ENCODE results near the gene RBM19.

The RBM19 gene

GRCh38 chr12:113818283-113818682 lies 147.8 kb downstream of the RBM19 start:
- TF ChIP-seq, protein P1, sequence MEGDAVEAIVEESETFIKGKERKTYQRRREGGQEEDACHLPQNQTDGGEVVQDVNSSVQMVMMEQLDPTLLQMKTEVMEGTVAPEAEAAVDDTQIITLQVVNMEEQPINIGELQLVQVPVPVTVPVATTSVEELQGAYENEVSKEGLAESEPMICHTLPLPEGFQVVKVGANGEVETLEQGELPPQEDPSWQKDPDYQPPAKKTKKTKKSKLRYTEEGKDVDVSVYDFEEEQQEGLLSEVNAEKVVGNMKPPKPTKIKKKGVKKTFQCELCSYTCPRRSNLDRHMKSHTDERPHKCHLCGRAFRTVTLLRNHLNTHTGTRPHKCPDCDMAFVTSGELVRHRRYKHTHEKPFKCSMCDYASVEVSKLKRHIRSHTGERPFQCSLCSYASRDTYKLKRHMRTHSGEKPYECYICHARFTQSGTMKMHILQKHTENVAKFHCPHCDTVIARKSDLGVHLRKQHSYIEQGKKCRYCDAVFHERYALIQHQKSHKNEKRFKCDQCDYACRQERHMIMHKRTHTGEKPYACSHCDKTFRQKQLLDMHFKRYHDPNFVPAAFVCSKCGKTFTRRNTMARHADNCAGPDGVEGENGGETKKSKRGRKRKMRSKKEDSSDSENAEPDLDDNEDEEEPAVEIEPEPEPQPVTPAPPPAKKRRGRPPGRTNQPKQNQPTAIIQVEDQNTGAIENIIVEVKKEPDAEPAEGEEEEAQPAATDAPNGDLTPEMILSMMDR (IDR thresholded peaks at IDR 0.05): no peak

DNA sequence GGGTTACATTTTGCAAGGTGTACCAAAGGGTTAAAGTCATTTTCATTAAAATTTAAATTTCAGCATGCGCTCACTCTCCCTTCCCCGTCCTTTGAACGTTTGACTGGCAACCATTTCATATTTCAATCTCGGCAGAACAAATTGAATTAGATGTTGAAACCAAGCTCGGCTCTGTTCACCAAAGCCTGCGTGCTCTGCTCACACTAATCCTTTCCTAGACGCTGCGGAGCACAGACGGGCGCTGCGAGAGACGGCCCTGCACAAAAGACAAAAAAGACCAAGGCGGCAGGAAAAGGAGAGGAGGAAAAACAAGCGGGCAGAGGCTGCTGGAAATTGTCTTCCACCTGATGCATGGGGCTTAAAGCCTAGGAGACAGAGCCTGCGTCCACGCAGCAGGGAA lies 149.3 kb downstream of the RBM19 start:
- TF ChIP-seq, protein P1 (IDR thresholded peaks at IDR 0.05): no peak

GRCh38 chr12:113815031-113815430 lies 151.1 kb downstream of the RBM19 start:
- TF ChIP-seq, protein P1 (IDR thresholded peaks at IDR 0.05): no peak

DNA sequence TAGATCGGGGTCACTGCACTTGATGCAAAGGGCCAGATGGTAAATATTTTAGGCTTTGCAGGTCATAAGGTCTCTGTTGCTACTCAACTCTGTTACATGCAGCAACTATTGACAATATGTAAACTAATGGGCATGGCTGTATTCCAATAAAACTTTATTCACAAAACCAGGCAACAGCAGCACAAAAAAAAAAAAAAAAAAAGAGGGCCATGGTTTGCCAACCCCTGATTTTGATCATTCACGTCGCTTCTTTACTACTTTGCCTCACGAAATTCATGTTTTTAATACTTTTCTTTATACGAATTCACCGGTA lies 152.9 kb downstream of the RBM19 start:
- TF ChIP-seq, protein P1 (IDR thresholded peaks at IDR 0.05): no peak

GRCh38 chr12:113812411-113813228 lies 153.5 kb downstream of the RBM19 start:
- TF ChIP-seq, protein P1 (IDR thresholded peaks at IDR 0.05): no peak

DNA sequence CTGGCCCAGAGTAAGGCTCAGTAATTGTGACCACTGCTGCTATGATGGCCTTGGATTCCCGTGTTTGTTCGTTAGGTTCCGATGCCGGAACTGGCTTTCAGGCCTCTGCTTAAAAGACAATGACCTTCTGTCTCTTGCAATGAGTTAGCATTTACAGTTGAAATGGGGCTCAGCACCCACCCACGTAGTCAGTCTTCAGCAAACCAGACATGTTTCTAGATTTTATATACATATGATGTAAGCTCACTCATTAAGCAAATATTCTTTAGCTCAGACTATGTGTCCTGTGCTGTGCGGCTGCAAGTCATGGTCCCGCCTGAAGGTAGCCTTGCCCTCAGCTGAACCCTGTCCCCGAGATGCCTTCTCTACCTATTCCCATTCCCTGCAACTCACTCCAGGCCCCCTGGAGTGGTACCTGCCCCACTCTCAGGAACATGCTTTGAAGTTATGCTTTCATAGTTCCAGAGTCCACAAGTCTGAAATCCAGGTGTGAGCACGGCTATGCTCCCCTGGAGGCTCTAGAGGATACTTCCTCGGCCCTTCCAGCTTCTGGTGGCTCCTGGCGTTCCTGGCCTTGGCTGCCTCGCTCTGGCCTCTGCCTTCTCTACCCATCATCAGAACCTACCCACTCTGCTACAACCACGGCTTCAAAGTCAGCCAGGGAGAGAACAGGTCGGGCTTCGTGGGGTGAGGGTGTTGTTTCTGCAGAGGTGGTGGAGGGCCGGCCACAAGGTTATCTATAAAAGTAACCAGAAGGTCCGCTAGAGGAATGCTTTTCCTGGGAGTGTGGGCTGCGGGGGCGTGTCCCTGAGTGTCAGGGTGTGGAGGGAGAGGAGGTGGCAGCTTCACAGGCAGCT lies 157.8 kb downstream of the RBM19 start:
- TF ChIP-seq, protein P1 (IDR thresholded peaks at IDR 0.05): no peak

GRCh38 chr12:113805673-113806072 lies 160.5 kb downstream of the RBM19 start:
- TF ChIP-seq, protein P1 (IDR thresholded peaks at IDR 0.05): no peak

Data from LNCAP (cell line).